Stimulated activated CD8-positive, alpha-beta memory T cell treated with anti-CD3 and anti-CD28 coated beads, Interleukin-7, amount 100 ng/mL, for 1 hour (primary cell): ENCODE measurements around the gene BBS9.

ENCODE experiments used
- DNase-seq, 2 donors: peaks; one replicate each; pipeline ENCODE4 v3.0.0-alpha.2; 2020; ENCODE audit warnings: low read depth in 2 of 2

BBS9 gene

DNA sequence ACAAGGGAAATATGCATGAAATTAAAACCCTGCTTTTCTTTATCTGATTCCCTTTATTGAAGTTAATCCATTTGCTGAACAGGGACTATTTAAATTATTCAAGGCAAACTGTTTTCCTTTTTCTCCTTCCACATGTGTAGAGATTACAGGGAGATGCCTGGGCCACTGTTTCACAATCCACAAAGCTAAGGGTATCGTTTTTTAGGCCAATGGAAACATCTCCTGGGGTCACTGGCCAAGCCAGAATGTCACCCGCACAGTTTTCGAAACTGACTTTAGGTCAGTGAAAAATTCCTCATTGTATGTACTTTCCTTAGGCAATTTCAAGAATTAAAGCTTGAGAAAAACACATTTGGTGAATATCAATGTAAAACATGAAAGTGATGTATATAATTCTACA is 516.8 kb downstream of the BBS9 start:
- DNase-seq = no peak

DNA sequence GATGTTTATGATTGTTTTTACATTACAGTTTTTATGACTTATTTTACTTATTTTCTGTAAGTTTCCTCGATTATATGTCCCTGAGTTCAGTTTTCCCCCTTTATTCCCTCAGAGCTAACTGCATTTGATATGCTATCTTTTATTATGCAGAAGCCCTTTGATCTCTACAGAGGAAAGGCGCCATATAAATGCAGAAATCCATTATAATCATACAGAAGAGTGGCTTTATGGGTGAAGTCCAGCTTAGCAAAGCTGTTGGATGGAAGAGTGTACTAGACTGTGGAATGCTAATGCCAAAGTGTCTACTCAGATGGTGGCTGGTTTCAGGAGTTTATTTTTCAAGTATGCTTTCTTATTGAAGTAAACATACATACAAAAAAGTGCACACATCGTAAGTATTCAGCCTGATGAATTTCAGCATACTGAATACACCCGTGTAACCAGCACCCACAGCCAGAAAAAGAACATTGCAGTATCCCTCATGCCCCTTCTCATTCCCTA is 517.6 kb downstream of the BBS9 start:
- DNase-seq = no peak

DNA sequence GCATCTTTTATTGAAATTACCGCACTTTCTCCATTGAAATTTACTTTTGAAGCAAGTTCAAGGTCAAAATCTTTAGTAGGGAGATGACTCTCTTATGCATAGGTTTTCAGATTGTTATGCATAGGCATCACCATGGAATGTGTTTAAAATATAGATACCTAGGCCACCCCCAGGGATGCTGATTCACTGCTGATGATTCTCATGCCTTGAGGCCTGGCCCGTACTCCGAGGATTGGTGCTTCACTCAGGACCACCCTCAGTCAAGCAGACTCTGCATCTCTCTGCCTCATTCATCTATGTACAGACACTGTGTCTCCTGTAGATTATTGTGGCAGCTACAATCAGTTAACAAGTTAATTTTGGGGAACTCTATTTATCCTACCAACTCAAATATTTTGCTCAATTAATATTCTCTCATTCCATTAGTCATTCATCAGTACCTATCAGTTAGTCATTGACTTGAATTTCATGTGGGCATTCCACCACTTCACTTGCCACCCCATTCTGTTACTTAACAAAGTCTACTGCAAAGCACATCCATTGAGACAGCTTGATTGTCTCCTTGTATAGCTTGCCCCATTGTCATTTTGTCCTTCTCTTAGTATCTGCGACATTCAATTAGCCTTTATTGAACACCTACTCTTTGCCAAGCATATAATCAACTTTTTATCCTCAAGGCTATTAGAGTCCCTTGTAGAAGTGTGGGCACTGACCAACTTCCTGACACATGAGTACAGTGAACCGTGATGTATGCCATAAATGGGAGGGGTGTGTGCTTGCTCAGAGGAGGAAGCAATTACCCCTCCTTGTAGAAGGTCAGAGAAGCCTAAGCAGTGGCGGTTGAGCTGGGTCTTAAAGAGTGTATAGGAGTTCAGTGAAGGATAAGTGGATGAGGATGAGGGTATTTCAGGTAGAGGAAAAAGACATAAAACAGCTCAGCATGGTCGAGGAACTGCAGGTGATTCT is 520.4 kb downstream of the BBS9 start:
- no peak for DNase-seq

GRCh38 chr7:33650828-33651227 is 521.5 kb downstream of the BBS9 start:
- no peak for DNase-seq

DNA sequence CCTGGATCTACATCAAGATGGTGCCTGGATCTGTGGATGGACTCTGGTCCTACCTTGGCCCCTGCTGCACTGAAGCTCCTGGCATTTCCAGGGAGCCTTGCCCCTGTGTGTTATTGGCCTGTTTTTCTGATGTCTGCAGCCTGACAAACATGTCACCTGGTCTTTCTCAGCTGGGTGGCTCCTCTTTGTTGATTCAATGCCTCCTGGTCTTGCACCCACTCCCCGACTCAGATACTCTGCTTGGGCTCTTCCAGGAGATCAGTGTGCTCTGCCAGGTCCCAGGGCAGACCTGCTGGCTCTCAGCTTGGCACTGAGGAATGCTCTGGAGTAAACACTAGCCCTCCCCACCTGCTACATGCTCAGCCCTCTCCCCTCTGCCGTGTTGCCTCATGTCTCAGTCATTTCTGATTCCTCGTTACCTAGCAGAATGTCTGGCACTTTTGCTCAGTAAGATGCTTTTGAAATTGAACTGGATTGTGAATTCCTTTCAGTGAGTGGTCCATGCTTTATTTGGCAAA is 522.7 kb downstream of the BBS9 start:
- DNase-seq = no peak

DNA sequence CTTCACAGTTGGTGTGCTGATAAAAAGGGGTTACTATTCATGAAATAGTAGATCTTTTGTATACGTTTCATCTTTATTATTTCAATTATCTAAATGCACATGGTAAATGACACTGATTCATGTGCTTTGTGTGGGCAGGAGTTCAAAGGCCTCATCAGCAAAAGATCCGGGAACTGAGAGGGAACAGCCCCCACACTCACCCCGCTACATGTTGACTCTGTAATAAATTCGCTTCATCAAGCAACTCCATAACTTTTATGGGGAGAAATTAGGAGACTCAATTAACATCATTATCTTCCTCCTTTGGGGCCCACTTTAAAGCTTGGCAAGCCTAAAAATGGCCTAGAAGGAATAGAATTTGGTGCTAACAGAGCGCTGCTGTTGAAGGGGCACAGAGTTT is 525.3 kb downstream of the BBS9 start:
- DNase-seq = no peak
